K562 (cell line): ENCODE measurements around the gene RPL35. TPM values are rescaled to one million over a fixed set of nuclear protein-coding genes. Genes with fewer than 3 reads are reported as not detected.

Source experiments
- CHD1 ChIP-seq: fragments of 200-600 bp; sonication (generic); IDR thresholded peaks from one replicate; pipeline ENCODE4 v1.6.1; 2012; ENCODE audit warnings: mild to moderate bottlenecking, moderate library complexity, low read length, inconsistent platforms
- IRF2 ChIP-seq: sonication (generic); formaldehyde crosslinking; IDR thresholded peaks from 2 replicates; pipeline ENCODE4 v1.8.1; 2022; ENCODE audit warnings: mild to moderate bottlenecking, missing genetic modification reagents
- KLF6 ChIP-seq: fragments of 250-450 bp; sonication (Bioruptor Pico); IDR thresholded peaks from 2 replicates; pipeline ENCODE4 v1.4.0; 2020; ENCODE audit warnings: mild to moderate bottlenecking, moderate library complexity, borderline replicate concordance
- PRPF4 ChIP-seq: fragments of 200-400 bp; formaldehyde crosslinking; IDR thresholded peaks from one replicate; pipeline ENCODE4 v1.6.1; 2017; ENCODE audit warnings: low read length, low read depth, mild to moderate bottlenecking; ENCODE audit not compliant: insufficient read depth, poor library complexity, severe bottlenecking
- PYGO2 ChIP-seq: fragments of 450-650 bp; IDR thresholded peaks from 2 replicates; pipeline ENCODE4 v1.6.1; 2016; ENCODE audit warnings: mild to moderate bottlenecking, missing genetic modification characterization, moderate library complexity, missing compliant biosample characterization
- SMARCC2 ChIP-seq: fragments of 450-650 bp; IDR thresholded peaks from 2 replicates; pipeline ENCODE4 v1.6.1; 2017; ENCODE audit warnings: antibody characterized with exemption, moderate library complexity, mild to moderate bottlenecking, low read depth
- TCF7 ChIP-seq: sonication (generic); IDR thresholded peaks from 2 replicates; pipeline ENCODE4 v1.6.1; 2016; ENCODE audit warnings: antibody characterized with exemption, borderline replicate concordance
- TEAD1 ChIP-seq, 2 experiments: fragments of 450-650 bp in 1 of 2; sonication (generic) in 1 of 2; formaldehyde crosslinking; IDR thresholded peaks; 2 replicates each; pipeline versions ENCODE4 v1.4.0 to v1.8.0; 2020 to 2022; ENCODE audit warnings: mild to moderate bottlenecking in 2 of 2, missing genetic modification reagents in 1 of 2
- ZNF280A ChIP-seq: fragments of 450-650 bp; IDR thresholded peaks from 2 replicates; pipeline ENCODE4 v1.6.1; 2018; ENCODE audit warnings: mild to moderate bottlenecking, low read depth; ENCODE audit not compliant: partially characterized antibody
- ZNF324 ChIP-seq: fragments of 250-450 bp; sonication (Bioruptor Pico); IDR thresholded peaks from 2 replicates; pipeline ENCODE4 v1.4.0; 2020; ENCODE audit warnings: mild to moderate bottlenecking
- ZNF583 ChIP-seq: fragments of 250-450 bp; sonication (Bioruptor Pico); IDR thresholded peaks from 2 replicates; pipeline ENCODE4 v1.4.0; 2020
- ZNF668 ChIP-seq: fragments of 250-450 bp; sonication (Bioruptor Pico); IDR thresholded peaks from 2 replicates; pipeline ENCODE4 v1.8.0; 2022; ENCODE audit warnings: mild to moderate bottlenecking, inconsistent platforms
- polyA plus RNA-seq, 8 experiments: library from polyadenylated mRNA; depleted of rRNA in 4 of 8; stranded (reverse) in 5 of 8; unstranded in 3 of 8; fragments of >200 nt; fragmentation: Nextera tagmentation in 2 of 8; fragmentation: Illumina TruSeq in 1 of 8; extraction: Ambion mirVana in 2 of 8; extraction: Trizol in 1 of 8; gene quantifications; 2 replicates each; pipeline versions ENCODE4 v1.2.1 to v1.2.3, GENCODE V29; 2011 to 2014; ENCODE audit warnings: inconsistent platforms in 1 of 8, missing spikeins in 1 of 8
- total RNA-seq, 7 experiments: library from RNA; depleted of rRNA in 6 of 7; stranded (reverse); fragments of >200 nt in 6 of 7; fragmentation: Illumina TruSeq in 2 of 7; extraction: Trizol in 2 of 7; gene quantifications; 2 replicates each; pipeline versions ENCODE4 v1.2.1 to v1.2.3, GENCODE V29; 2011 to 2021; ENCODE audit warnings: low replicate concordance in 1 of 7
- TF ChIP-seq, protein P1 (sequence below): fragments of 250-450 bp; sonication (Bioruptor Pico); IDR thresholded peaks from 2 replicates; pipeline ENCODE4 v1.5.0; 2021
- TF ChIP-seq, protein P2 (sequence below): fragments of 250-450 bp; sonication (Bioruptor Pico); IDR thresholded peaks from 2 replicates; pipeline ENCODE4 v1.5.0; 2021; ENCODE audit warnings: mild to moderate bottlenecking, moderate library complexity

Gene RPL35
- total and polyA plus RNA-seq, 9 of the 15 experiments (the other 6 are each of a cell fraction or from before 2014, with no cell fraction given) = 1,755 to 5,101 (median 3,405) TPM

DNA sequence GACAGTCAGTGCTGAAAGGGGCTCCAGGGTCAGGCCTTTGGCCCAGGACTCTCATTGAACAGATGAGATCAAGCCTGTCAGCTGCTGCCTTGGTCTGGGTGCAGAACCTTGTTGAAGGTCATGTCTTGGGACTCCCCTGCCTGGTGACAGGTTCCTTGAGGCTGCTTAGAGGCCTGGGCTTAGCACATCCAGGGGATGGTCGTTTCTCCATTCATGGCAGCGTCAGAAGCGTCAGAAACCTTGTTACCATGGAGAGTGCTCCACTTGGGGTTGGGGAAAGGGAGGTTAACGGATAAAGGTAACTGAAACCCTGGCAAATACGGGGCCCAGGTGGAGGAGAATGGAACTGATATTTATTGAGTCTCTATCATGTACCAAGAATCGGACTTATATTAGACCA lies 9.0 kb upstream of the RPL35 start (continued):
- no peak for TF ChIP-seq TCF7
- TF ChIP-seq PYGO2 (tag) = no peak
- no peak for TF ChIP-seq ZNF583 (CRISPR knock-in tag)
- TF ChIP-seq KLF6 (CRISPR knock-in tag) = no peak
- peak; percentile 25 for TF ChIP-seq CHD1
- no peak for TF ChIP-seq SMARCC2
- TF ChIP-seq, protein P1, sequence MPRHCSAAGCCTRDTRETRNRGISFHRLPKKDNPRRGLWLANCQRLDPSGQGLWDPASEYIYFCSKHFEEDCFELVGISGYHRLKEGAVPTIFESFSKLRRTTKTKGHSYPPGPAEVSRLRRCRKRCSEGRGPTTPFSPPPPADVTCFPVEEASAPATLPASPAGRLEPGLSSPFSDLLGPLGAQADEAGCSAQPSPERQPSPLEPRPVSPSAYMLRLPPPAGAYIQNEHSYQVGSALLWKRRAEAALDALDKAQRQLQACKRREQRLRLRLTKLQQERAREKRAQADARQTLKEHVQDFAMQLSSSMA (CRISPR knock-in tag) = no peak
- TF ChIP-seq, protein P2, sequence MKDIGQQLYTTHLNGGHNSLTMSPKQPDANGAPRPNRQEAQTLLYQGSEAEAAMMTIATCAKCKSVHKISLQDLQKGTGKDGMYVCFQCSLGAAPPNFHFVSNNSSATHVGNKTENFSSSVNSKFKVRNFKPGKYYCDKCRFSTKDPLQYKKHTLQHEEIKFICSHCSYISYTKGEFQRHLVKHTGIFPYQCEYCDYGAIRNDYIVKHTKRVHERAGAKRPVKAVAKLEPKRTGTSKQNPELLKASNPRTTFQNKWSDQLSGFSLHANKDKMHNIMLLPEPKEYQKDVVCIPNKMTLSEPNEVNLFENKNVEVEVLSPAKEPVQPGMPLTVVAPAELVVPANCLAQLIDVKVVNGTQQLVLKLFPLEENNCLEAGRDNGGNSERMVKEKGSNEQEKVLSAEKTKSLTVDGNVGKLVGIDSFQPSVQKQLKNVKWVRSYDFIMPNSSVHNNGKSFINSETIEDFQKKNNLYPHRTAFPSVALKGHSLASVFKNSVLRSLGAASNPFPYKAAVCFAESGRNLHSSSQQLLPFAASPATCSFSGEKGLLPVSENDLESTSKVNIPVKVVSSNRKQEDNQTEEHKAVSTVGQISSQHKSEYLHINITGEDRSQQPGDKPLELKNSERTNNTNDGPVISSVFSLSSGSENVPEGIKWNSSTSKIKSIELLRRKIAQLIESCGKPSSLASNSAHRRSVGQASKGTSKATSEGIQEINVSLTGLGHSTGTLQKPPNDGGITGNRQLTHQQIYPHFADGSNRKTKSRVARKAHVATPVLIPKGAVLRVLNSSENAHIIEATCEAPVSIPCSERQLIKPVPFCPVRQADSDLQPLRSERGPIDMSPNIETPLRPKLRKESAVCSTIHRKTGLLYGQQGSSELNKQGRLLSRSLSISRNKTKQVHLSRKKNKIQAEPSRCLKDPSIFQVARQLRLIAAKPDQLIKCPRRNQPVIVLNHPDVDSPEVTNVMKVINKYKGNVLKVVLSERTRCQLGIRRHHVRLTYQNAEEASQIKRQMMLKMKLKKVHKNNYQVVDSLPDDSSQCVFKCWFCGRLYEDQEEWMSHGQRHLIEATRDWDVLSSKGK = no peak
- TF ChIP-seq ZNF324 (CRISPR knock-in tag) = no peak
- TF ChIP-seq ZNF668 (CRISPR knock-in tag) = no peak
- no peak for TF ChIP-seq IRF2 (CRISPR knock-in tag)
- TF ChIP-seq PRPF4 = no peak
- TF ChIP-seq TEAD1 (CRISPR knock-in tag; IDR thresholded peaks at IDR 0.05) = 0 out of 4 replicates have a peak, but pooled peaks of 1 of the 2 experiments have one; percentile 9
- TF ChIP-seq ZNF280A = no peak
